Gastrocnemius medialis (tissue), 4 donors: ENCODE data around the gene PCDH8.

Experiments used
- POLR2A ChIP-seq, 2 donors: fragments of 450-650 bp; IDR thresholded peaks; one replicate each; pipeline ENCODE4 v1.6.1; 2017; ENCODE audit warnings: antibody characterized with exemption in 2 of 2, mild to moderate bottlenecking in 2 of 2, moderate library complexity in 2 of 2
- TF ChIP-seq, protein P1 (sequence below), 5 experiments: fragments of 450-650 bp in 3 of 5; fragments of 200-600 bp in 2 of 5; sonication (generic) in 2 of 5; IDR thresholded peaks in 4 of 5; conservative IDR thresholded peaks in 1 of 5; 1 replicate in 4 of 5; 2 replicates in 1 of 5; pipeline ENCODE4 v1.5.1; 2016 to 2019; ENCODE audit warnings: antibody characterized with exemption in 5 of 5, mild to moderate bottlenecking in 3 of 5, moderate library complexity in 3 of 5

DNA sequence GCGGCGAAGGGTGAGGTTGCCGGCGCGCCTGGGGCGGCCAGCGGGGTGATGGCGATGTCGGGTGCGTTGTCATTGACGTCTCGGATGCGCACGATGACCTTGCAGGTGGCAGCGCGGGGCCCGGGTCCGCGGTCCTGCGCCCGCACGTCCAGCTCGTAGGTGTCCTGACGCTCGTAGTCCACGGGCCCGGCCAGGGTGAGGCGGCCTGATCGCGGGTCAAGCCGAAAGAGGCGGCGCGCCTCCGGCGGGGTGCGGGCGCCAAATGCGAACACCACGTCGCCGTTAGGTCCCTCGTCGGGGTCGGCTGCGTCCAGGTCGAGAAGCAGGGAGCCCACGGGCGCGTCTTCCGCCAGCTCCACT, 1.1 kb downstream of the PCDH8 start:
- TF ChIP-seq, protein P1, sequence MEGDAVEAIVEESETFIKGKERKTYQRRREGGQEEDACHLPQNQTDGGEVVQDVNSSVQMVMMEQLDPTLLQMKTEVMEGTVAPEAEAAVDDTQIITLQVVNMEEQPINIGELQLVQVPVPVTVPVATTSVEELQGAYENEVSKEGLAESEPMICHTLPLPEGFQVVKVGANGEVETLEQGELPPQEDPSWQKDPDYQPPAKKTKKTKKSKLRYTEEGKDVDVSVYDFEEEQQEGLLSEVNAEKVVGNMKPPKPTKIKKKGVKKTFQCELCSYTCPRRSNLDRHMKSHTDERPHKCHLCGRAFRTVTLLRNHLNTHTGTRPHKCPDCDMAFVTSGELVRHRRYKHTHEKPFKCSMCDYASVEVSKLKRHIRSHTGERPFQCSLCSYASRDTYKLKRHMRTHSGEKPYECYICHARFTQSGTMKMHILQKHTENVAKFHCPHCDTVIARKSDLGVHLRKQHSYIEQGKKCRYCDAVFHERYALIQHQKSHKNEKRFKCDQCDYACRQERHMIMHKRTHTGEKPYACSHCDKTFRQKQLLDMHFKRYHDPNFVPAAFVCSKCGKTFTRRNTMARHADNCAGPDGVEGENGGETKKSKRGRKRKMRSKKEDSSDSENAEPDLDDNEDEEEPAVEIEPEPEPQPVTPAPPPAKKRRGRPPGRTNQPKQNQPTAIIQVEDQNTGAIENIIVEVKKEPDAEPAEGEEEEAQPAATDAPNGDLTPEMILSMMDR (IDR thresholded peaks at IDR 0.05 in 4 of 5, conservative IDR thresholded peaks at IDR 0.05 in 1 of 5), result no peak
- TF ChIP-seq POLR2A (IDR thresholded peaks at IDR 0.05), result no peak
